A673 (cell line): ENCODE data around the gene KCNK15. TPM values are rescaled to one million over a fixed set of nuclear protein-coding genes. Genes with fewer than 3 reads are reported as not detected.

Source experiments
- BruUV-seq: library from RNA; stranded (reverse); fragments of 400-500 nt; replicated peaks from 2 replicates; lab custom pipeline; 2021; lab: Mats Ljungman, UMichigan
- CTCF ChIA-PET: fragments of 300-600 bp; sonication (Branson Sonifier 250); formaldehyde crosslinking; loops from one replicate; lab custom pipeline; 2022; ENCODE audit warnings: antibody characterized with exemption; lab: Charles Lee
- POLR2A ChIA-PET: fragments of 300-600 bp; sonication (Branson Sonifier 250); formaldehyde crosslinking; loops from one replicate; lab custom pipeline; 2022; ENCODE audit warnings: antibody characterized with exemption; ENCODE audit not compliant: low non-redundant PET; lab: Charles Lee
- DNase-seq: peaks from one replicate; pipeline ENCODE4 v3.0.0-alpha.2; 2015; ENCODE audit warnings: low spot score
- H3K27ac ChIP-seq: fragments of 200-600 bp; sonication (generic); 2 replicates; pipeline ENCODE4 v1.5.1; 2016; ENCODE audit warnings: mixed run types, low read depth, mild to moderate bottlenecking, mixed read lengths, antibody characterized with exemption, low read length; ENCODE audit not compliant: poor library complexity, severe bottlenecking
- H3K27me3 ChIP-seq: fragments of 200-600 bp; sonication (generic); replicated peaks from 2 replicates; pipeline ENCODE4 v1.6.1; 2017; ENCODE audit warnings: mixed run types, low read depth, mild to moderate bottlenecking, mixed read lengths, antibody characterized with exemption, low read length; ENCODE audit not compliant: insufficient read depth, poor library complexity
- H3K36me3 ChIP-seq: fragments of 200-600 bp; sonication (generic); 2 replicates; pipeline ENCODE4 v1.6.1; 2016; ENCODE audit warnings: mixed run types, mild to moderate bottlenecking, mixed read lengths, antibody characterized with exemption, low read length; ENCODE audit not compliant: insufficient read depth, poor library complexity, severe bottlenecking
- H3K4me1 ChIP-seq: fragments of 200-600 bp; sonication (generic); 2 replicates; pipeline ENCODE4 v1.6.1; 2017; ENCODE audit warnings: mixed run types, mild to moderate bottlenecking, mixed read lengths, antibody characterized with exemption, low read length; ENCODE audit not compliant: insufficient read depth, poor library complexity, severe bottlenecking
- H3K4me3 ChIP-seq: fragments of 200-600 bp; sonication (generic); 2 replicates; pipeline ENCODE4 v1.5.1; 2016; ENCODE audit warnings: low read depth, mixed run types, mild to moderate bottlenecking, mixed read lengths, low read length; ENCODE audit not compliant: poor library complexity, severe bottlenecking
- H3K9me3 ChIP-seq: fragments of 200-600 bp; sonication (generic); 2 replicates; pipeline ENCODE4 v1.6.1; 2016; ENCODE audit warnings: mixed run types, low read depth, mild to moderate bottlenecking, mixed read lengths, antibody characterized with exemption, low read length; ENCODE audit not compliant: poor library complexity, severe bottlenecking
- EZH2 ChIP-seq: fragments of 200-600 bp; sonication (generic); IDR thresholded peaks from 2 replicates; pipeline ENCODE4 v1.6.1; 2017; ENCODE audit warnings: borderline replicate concordance, low read depth, mild to moderate bottlenecking, mixed read lengths, antibody characterized with exemption, low read length; ENCODE audit not compliant: poor library complexity, severe bottlenecking
- intact Hi-C: fragments of 100-400 bp; cut with micrococcal nuclease; formaldehyde crosslinking; loops from one replicate; pipeline ENCODE4 v1.10.0; 2022; ENCODE audit not compliant: unreplicated experiment
- total RNA-seq: library from RNA; stranded (reverse); gene quantifications from 2 replicates; pipeline ENCODE4 v1.2.3, GENCODE V29; 2021
- TF ChIP-seq, protein P1 (sequence below): fragments of 300-800, 200-600 bp; sonication (generic); conservative IDR thresholded peaks from 2 replicates; pipeline ENCODE4 v1.5.1; 2017; ENCODE audit warnings: low read depth, mild to moderate bottlenecking, antibody characterized with exemption, low read length, moderate library complexity, mixed read lengths

The KCNK15 gene
- total RNA-seq, 1 experiment from 2014 or later: not detected

DNA sequence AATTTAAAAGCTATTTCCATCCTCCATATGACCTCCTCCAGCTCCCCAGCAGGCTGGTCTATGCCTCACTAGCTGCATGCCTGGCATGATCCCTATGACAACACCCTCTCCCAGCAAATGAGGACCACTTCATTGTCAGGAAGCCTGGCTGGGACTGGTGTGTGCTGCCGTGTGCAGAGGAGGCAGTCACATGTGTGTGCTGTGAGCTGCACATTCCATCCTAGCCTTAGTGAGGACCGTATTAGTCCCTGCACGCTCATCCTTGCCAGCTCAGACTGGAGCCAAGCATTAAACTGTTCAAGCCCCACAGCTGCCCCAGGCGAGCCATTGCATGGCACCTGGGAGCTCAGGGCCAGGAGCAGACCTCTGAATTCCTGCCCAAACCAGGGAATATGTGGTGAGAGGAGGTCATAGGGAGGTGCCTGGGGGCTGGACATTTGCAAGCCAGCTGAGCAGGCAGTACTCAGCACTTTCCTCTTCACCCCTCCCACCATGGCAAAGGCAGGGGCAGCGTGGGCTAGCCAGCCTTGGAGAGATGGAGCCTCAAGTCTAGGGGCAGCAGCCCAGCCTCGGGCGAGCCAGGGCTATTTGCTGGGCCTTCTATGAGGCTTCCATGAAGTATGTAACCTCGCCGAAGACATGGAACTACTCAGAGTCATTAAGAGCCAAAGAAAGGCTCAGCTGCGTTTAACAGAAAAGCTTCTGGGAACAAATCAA lies 39.2 kb upstream of the KCNK15 start:
- H3K9me3 ChIP-seq: no peaks in the 10 kb centered on the region
- intact Hi-C loops: no loop called here
- peaks cover 5% of the 10 kb centered on the region for H3K4me1 ChIP-seq
- no TSS peak for BruUV-seq
- ChIA-PET CTCF (interaction anchor here (1.0 kb wide), 1 partner anchor 161 kb away, joined by 3 read pairs; no protein-coding TSS in a partner anchor), POLR2A (no interaction called here)
- H3K36me3 ChIP-seq: no peaks in the 10 kb centered on the region
- no peak overlapping the region for H3K27ac ChIP-seq
- H3K4me3 ChIP-seq: no peak overlapping the region
- no peak for TF ChIP-seq EZH2
- TF ChIP-seq, protein P1, sequence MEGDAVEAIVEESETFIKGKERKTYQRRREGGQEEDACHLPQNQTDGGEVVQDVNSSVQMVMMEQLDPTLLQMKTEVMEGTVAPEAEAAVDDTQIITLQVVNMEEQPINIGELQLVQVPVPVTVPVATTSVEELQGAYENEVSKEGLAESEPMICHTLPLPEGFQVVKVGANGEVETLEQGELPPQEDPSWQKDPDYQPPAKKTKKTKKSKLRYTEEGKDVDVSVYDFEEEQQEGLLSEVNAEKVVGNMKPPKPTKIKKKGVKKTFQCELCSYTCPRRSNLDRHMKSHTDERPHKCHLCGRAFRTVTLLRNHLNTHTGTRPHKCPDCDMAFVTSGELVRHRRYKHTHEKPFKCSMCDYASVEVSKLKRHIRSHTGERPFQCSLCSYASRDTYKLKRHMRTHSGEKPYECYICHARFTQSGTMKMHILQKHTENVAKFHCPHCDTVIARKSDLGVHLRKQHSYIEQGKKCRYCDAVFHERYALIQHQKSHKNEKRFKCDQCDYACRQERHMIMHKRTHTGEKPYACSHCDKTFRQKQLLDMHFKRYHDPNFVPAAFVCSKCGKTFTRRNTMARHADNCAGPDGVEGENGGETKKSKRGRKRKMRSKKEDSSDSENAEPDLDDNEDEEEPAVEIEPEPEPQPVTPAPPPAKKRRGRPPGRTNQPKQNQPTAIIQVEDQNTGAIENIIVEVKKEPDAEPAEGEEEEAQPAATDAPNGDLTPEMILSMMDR: no peak
- H3K27me3 ChIP-seq: no peaks in the 10 kb centered on the region
- no peak for DNase-seq

DNA sequence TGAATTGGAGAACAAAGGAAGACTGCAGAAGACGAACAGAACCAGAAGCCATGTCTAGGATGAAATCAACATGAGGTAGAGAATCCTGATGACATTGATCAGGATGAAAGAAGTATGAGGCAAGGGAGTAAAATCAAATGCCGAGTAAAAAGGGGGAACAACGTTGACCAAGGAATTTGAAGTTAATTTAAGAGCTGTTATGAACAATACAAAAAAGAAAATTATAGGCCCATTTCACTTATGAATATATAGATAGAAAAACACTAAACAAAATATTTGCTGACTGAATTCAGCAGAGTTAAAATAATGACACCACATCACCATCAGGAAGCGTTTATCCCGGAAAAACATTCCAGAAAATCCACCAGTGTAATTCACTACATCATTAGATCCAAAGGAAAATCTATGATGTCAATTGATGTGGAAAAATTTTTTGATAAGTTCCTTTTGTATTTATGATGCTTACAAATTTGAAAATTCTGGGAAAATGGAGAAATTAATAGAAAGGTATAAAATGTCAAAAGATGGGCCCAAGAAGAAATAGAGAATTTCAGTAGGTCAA lies 38.6 kb upstream of the KCNK15 start:
- Histone ChIP-seq H3K27ac (no peak overlapping the region), H3K9me3 (no peaks in the 10 kb centered on the region), H3K4me1 (no peaks in the 10 kb centered on the region), H3K27me3 (no peaks in the 10 kb centered on the region), H3K36me3 (no peaks in the 10 kb centered on the region), H3K4me3 (no peak overlapping the region)
- no peak for DNase-seq
- TF ChIP-seq EZH2: no peak
- TF ChIP-seq, protein P1: no peak
- POLR2A ChIA-PET: no interaction called here
- no TSS peak for BruUV-seq
- CTCF ChIA-PET: no interaction called here
- intact Hi-C loops: no loop called here

DNA sequence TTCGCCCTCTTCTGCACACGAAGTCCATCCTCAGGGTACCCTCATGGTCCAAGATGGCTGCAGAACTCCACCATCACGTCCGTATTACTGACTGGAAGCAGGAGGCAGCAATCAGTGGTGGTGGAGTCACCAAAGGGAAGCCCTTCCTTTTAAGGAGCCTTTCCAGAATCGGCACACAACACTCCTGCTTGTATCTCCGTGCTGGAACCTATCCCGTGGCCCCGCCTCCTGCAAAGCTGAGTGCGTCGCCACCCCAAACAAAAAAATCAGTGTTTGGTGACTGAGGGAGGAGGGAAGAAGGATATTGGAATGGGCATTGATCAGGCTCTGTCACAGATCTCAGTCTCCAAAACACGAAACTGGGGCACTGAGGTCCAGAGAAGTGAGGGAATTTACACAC lies 36.3 kb upstream of the KCNK15 start:
- POLR2A ChIA-PET: no interaction called here
- DNase-seq: no peak
- no TSS peak for BruUV-seq

More for the DNA sequence above, 36.3 kb upstream of the KCNK15 start:
- H3K27me3 ChIP-seq: no peaks in the 10 kb centered on the region
- H3K27ac ChIP-seq: no peak overlapping the region
- CTCF ChIA-PET: no interaction called here
- peaks cover 1% of the 10 kb centered on the region for H3K4me1 ChIP-seq
- H3K4me3 ChIP-seq: no peak overlapping the region
- intact Hi-C loops: no loop called here
- no peaks in the 10 kb centered on the region for H3K9me3 ChIP-seq
- TF ChIP-seq, protein P1: no peak
- no peak for TF ChIP-seq EZH2
- H3K36me3 ChIP-seq: no peaks in the 10 kb centered on the region
